Endothelial cell of umbilical vein (primary cell): ENCODE results near the gene MTFR1L. TPM values are rescaled to one million over a fixed set of nuclear protein-coding genes. Genes with fewer than 3 reads are reported as not detected.

ENCODE experiments used
- BruUV-seq: library from RNA; stranded (reverse); fragments of 400-500 nt; replicated peaks from 2 replicates; lab custom pipeline; 2021; lab: Mats Ljungman, UMichigan
- CTCF ChIA-PET: fragments of 300-600, 350-600 bp; sonication (Branson Sonifier 250); formaldehyde crosslinking; loops from one replicate; lab custom pipeline; 2021; ENCODE audit warnings: antibody characterized with exemption, inconsistent platforms; lab: Charles Lee
- POLR2A ChIA-PET: fragments of 300-600, 350-600 bp; sonication (Branson Sonifier 250); formaldehyde crosslinking; loops from one replicate; lab custom pipeline; 2021; ENCODE audit warnings: antibody characterized with exemption, inconsistent platforms; lab: Charles Lee
- DNase-seq: peaks from one replicate; pipeline ENCODE4 v3.0.0-alpha.2; 2011; ENCODE audit warnings: low read depth, low spot score
- FAIRE-seq: peaks from 2 replicates; lab custom pipeline; 2011; peaks lifted over from hg19 to GRCh38; lab: Jason Lieb, UNC
- H2AFZ ChIP-seq: 2 replicates; pipeline ENCODE4 v1.6.0; 2012; ENCODE audit warnings: low read depth, low read length, control low read depth, inconsistent platforms
- H3K27ac ChIP-seq: 2 replicates; pipeline ENCODE4 v1.5.1; 2011; ENCODE audit warnings: low read depth, mild to moderate bottlenecking, control low read depth, low read length, moderate library complexity; ENCODE audit not compliant: insufficient read depth
- H3K27me3 ChIP-seq, 2 experiments: 2 replicates each; pipeline versions ENCODE4 v1.6.0 to v1.6.1; 2011; ENCODE audit warnings: low read length in 2 of 2, mixed read lengths in 1 of 2; ENCODE audit not compliant: control insufficient read depth in 2 of 2, insufficient read depth in 2 of 2
- H3K36me3 ChIP-seq, 2 experiments: 2 replicates in 1 of 2; 3 replicates in 1 of 2; pipeline ENCODE4 v1.5.1; 2011; ENCODE audit warnings: low read length in 2 of 2, mild to moderate bottlenecking in 1 of 2, moderate library complexity in 1 of 2; ENCODE audit not compliant: control insufficient read depth in 2 of 2, insufficient read depth in 2 of 2; ENCODE audit errors: extremely low read depth in 1 of 2
- H3K4me1 ChIP-seq: 3 replicates; pipeline ENCODE4 v1.5.1; 2011; ENCODE audit warnings: mild to moderate bottlenecking, low read length; ENCODE audit not compliant: control insufficient read depth, insufficient read depth; ENCODE audit errors: extremely low read depth
- H3K4me2 ChIP-seq: 2 replicates; pipeline ENCODE4 v1.6.1; 2011; ENCODE audit warnings: low read length, control low read depth, mixed read lengths; ENCODE audit not compliant: insufficient read depth
- H3K4me3 ChIP-seq, 3 experiments: fragments of 200-600 bp in 1 of 3; sonication (generic), shearing (Covaris generic) in 1 of 3; replicated peaks in 1 of 3; 2 replicates each; pipeline ENCODE4 v1.5.1; 2011 to 2016; ENCODE audit warnings: control low read depth in 3 of 3, low read length in 3 of 3, mild to moderate bottlenecking in 2 of 3, inconsistent platforms in 1 of 3, low read depth in 1 of 3, moderate library complexity in 1 of 3; ENCODE audit not compliant: insufficient read depth in 1 of 3
- H3K79me2 ChIP-seq: 2 replicates; pipeline ENCODE4 v1.6.0; 2012; ENCODE audit warnings: low read length, inconsistent platforms; ENCODE audit not compliant: control insufficient read depth, insufficient read depth
- H3K9ac ChIP-seq: replicated peaks from 2 replicates; pipeline ENCODE3; 2011; ENCODE audit warnings: low read length, control low read depth; ENCODE audit not compliant: insufficient read depth; ENCODE audit errors: extremely low read depth
- H3K9me1 ChIP-seq: replicated peaks from 3 replicates; pipeline ENCODE4 v1.6.0; 2011; ENCODE audit warnings: mild to moderate bottlenecking, low read length; ENCODE audit not compliant: control insufficient read depth, insufficient read depth; ENCODE audit errors: extremely low read depth
- H3K9me3 ChIP-seq: replicated peaks from 2 replicates; pipeline ENCODE4 v1.5.1; 2012; ENCODE audit warnings: low read length, inconsistent platforms; ENCODE audit not compliant: control insufficient read depth, insufficient read depth
- H4K20me1 ChIP-seq: replicated peaks from 2 replicates; pipeline ENCODE3; 2011; ENCODE audit warnings: mild to moderate bottlenecking, low read length; ENCODE audit not compliant: control insufficient read depth, insufficient read depth; ENCODE audit errors: extremely low read depth
- EZH2 ChIP-seq: IDR thresholded peaks from 2 replicates; pipeline ENCODE4 v1.6.1; 2012; ENCODE audit warnings: borderline replicate concordance, low read depth, mild to moderate bottlenecking, moderate library complexity, low read length, inconsistent platforms; ENCODE audit not compliant: severe bottlenecking
- FOS ChIP-seq: IDR thresholded peaks from 2 replicates; pipeline ENCODE4 v1.6.1; 2011; ENCODE audit warnings: mild to moderate bottlenecking, low read length, moderate library complexity, borderline replicate concordance; ENCODE audit not compliant: insufficient read depth
- GATA2 ChIP-seq: IDR thresholded peaks from 2 replicates; pipeline ENCODE4 v1.7.0; 2011; ENCODE audit warnings: low read depth, mild to moderate bottlenecking, moderate library complexity, mixed read lengths, low read length; ENCODE audit not compliant: insufficient read length, insufficient read depth
- JUN ChIP-seq: IDR thresholded peaks from 2 replicates; pipeline ENCODE4 v1.6.1; 2011; ENCODE audit warnings: borderline replicate concordance, low read depth; ENCODE audit not compliant: insufficient read length, insufficient read depth
- MYC ChIP-seq: IDR thresholded peaks from one replicate; pipeline ENCODE4 v1.6.1; 2011; ENCODE audit warnings: mild to moderate bottlenecking, low read depth, low read length
- POLR2A ChIP-seq: IDR thresholded peaks from 2 replicates; pipeline ENCODE4 v1.6.1; 2012; ENCODE audit warnings: low read depth, mild to moderate bottlenecking, control low read depth, low read length
- POLR2AphosphoS5 ChIP-seq: IDR thresholded peaks from 2 replicates; pipeline ENCODE4 v1.6.1; 2012; ENCODE audit warnings: low read depth, mild to moderate bottlenecking, control low read depth, low read length, moderate library complexity; ENCODE audit not compliant: insufficient read depth
- dilution Hi-C: fragments of 300-500 bp; cut with MboI; formaldehyde crosslinking; loops from one replicate; pipeline ENCODE4 v1.15.0; 2019; ENCODE audit warnings: low sequenced_read_pairs; ENCODE audit not compliant: extremely low pct_ligation_motif_present
- intact Hi-C: fragments of 100-400 bp; cut with micrococcal nuclease; formaldehyde crosslinking; loops from one replicate; pipeline ENCODE4 v1.10.0; 2022
- polyA plus RNA-seq, 4 experiments: library from polyadenylated mRNA; depleted of rRNA in 3 of 4; stranded (reverse) in 3 of 4; unstranded in 1 of 4; fragments of >200 nt; gene quantifications; 2 replicates each; pipeline versions ENCODE4 v1.2.1 to v1.2.3, GENCODE V29; 2011 to 2012; ENCODE audit warnings: missing spikeins in 1 of 4
- total RNA-seq: library from RNA; stranded (reverse); gene quantifications from 2 replicates; pipeline ENCODE4 v1.2.3, GENCODE V29; 2021
- TF ChIP-seq, protein P1 (sequence below): IDR thresholded peaks from 2 replicates; pipeline ENCODE4 v1.6.1; 2011; ENCODE audit not compliant: insufficient read depth, insufficient read length
- TF ChIP-seq, protein P2 (sequence below), 2 donors: IDR thresholded peaks; 1 replicate in 1 of 2; 2 replicates in 1 of 2; pipeline ENCODE4 v1.5.1; 2011; ENCODE audit warnings: low read length in 2 of 2, mild to moderate bottlenecking in 2 of 2, moderate library complexity in 2 of 2, control low read depth in 1 of 2, inconsistent platforms in 1 of 2, low read depth in 1 of 2; ENCODE audit not compliant: insufficient read depth in 1 of 2; ENCODE audit errors: extremely low read depth in 1 of 2

Gene MTFR1L
- total and polyA plus RNA-seq, 2 donors (not counting 3 experiments of a cell fraction or from before 2014, with no cell fraction given) = 34.8 to 45.5 TPM

DNA sequence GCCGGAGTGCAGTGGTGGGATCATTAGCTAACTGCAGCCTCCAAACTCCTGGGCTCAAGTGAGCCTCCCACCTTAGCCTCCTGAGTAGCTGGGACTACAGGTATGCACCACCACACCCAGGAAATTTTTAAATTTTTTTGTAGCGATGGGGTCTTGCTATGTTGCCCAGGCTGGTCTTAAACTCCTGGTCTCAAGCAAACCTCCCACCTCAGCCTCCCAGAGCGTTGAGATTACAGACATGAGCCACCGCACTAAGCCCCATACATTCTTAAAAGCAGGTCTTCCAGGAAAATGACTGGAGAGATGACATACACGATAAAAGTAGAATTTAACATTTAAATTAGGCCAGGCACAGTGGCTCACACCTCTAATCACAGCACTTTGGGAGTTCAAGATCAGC is 13.4 kb downstream of the MTFR1L start:
- H3K4me1 ChIP-seq = peaks cover 5% of the 10 kb centered on the region
- no peak overlapping the region for H3K27ac ChIP-seq
- no peak overlapping the region for H3K9ac ChIP-seq
- no peak overlapping the region for H3K4me2 ChIP-seq
- ChIA-PET POLR2A (interaction anchor here (0.6 kb wide), 1 partner anchor 11 kb away, joined by 3 read pairs; no protein-coding TSS in a partner anchor), CTCF (interaction anchor here (1.5 kb wide), 1 partner anchor 62 kb away, joined by 3 read pairs; no protein-coding TSS in a partner anchor)
- dilution Hi-C loops (no loop called here), intact Hi-C loops (no loop called here)
- H3K9me3 ChIP-seq = no peaks in the 10 kb centered on the region
- BruUV-seq = no TSS peak
- H2AFZ ChIP-seq = no peak overlapping the region
- no peaks in the 10 kb centered on the region for H3K79me2 ChIP-seq
- H4K20me1 ChIP-seq = no peaks in the 10 kb centered on the region
- H3K9me1 ChIP-seq = no peaks in the 10 kb centered on the region
- FAIRE-seq (no peak), DNase-seq (no peak)
- TF ChIP-seq POLR2A = no peak
- TF ChIP-seq EZH2 = no peak
- TF ChIP-seq GATA2 = no peak
- no peak for TF ChIP-seq FOS
- no peak for TF ChIP-seq MYC
- TF ChIP-seq, protein P1, sequence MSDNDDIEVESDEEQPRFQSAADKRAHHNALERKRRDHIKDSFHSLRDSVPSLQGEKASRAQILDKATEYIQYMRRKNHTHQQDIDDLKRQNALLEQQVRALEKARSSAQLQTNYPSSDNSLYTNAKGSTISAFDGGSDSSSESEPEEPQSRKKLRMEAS = no peak
- no peak for TF ChIP-seq JUN
- no peak for TF ChIP-seq POLR2AphosphoS5
- TF ChIP-seq, protein P2, sequence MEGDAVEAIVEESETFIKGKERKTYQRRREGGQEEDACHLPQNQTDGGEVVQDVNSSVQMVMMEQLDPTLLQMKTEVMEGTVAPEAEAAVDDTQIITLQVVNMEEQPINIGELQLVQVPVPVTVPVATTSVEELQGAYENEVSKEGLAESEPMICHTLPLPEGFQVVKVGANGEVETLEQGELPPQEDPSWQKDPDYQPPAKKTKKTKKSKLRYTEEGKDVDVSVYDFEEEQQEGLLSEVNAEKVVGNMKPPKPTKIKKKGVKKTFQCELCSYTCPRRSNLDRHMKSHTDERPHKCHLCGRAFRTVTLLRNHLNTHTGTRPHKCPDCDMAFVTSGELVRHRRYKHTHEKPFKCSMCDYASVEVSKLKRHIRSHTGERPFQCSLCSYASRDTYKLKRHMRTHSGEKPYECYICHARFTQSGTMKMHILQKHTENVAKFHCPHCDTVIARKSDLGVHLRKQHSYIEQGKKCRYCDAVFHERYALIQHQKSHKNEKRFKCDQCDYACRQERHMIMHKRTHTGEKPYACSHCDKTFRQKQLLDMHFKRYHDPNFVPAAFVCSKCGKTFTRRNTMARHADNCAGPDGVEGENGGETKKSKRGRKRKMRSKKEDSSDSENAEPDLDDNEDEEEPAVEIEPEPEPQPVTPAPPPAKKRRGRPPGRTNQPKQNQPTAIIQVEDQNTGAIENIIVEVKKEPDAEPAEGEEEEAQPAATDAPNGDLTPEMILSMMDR (IDR thresholded peaks at IDR 0.05; ENCODE audit: extremely low read depth in 1 of 2, insufficient read depth in 1 of 2, low read depth in 1 of 2, low read length in 2 of 2) = no peak
- peaks cover 15 to 19% of the 10 kb centered on the region in 2 experiments for H3K36me3 ChIP-seq
- H3K4me3 ChIP-seq = no peak overlapping the region
- no peaks in the 10 kb centered on the region for H3K27me3 ChIP-seq
